ENCODE data around the gene IRAK2. TPM values are rescaled to one million over a fixed set of nuclear protein-coding genes. Genes with fewer than 3 reads are reported as not detected.

Gene IRAK2
- total RNA-seq, 1 experiment from 2014 or later = 5.0 TPM

DNA sequence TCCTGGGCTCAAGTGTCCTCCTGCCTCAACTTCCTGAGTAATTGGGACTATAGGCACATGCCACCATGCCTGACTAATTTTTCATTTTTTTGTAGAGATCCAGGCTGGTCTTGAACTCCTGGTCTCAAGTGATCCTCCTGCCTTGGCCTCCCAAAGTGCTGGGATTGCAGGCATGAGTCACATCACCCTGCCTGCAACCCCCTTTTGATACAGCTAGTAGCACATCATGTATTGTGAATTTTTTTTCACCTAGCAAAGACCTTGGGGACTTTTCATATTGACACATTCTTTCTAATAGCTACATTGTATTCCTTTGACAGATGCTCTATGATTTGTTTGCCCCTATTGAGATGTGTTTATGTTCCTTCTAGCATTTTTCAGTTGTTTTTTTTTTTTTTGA is 14.2 kb downstream of the IRAK2 start:
- Histone ChIP-seq H3K9me3 (no peaks in the 10 kb centered on the region), H3K36me3 (no peaks in the 10 kb centered on the region), H3K27me3 (no peaks in the 10 kb centered on the region), H3K4me3 (no peak overlapping the region)
- no peak for DNase-seq

DNA sequence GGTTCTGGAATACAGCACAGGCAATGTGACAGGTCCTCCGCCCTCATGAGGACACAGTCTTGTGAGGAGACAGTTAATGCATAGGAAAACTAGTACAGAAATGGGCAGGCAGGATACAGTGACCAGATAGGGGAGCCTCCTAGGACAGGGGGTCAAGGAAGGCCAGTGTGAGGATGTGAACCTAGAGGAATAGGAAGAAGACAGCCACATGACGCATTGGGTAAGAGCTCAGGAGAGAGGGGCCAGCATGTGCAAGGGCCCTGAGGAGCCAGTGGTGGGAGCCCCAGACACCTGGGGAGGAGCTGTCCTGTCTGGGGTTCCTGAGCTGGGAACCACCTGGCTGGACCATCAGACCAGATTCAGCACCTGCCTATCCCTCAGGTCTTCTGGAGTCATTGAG is 15.6 kb downstream of the IRAK2 start:
- no peak for DNase-seq
- Histone ChIP-seq H3K4me3 (no peak overlapping the region), H3K36me3 (no peaks in the 10 kb centered on the region)

DNA sequence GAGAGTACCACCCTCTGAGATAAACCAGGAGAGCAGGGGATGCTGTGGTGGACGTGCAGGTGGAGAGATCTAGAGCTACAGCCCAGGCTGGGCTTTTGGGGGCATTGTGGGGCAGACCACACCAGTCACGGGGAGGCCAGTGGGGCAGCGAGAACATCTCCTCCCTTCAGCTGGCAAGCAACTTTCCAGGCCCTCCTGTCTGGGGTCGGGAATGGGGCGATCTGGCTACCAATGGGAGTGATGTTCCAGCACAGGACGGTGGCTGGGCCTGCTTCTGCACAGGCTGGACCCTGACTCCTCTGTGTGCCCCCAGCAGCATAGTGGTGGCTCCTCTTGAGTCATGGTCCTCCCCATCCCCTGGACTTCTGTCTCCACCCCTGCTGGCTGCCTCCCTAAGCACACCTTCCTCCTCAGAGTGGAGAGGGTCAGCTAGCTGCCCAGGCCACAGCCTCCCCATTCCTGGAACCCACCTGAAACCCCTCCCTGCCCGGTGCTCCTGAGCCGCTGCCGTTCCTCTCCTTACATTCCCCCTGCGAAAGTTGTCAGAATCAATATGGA is 16.1 kb downstream of the IRAK2 start:
- H3K9me3 ChIP-seq = no peaks in the 10 kb centered on the region
- H3K27me3 ChIP-seq = no peaks in the 10 kb centered on the region
- H3K4me3 ChIP-seq = no peak overlapping the region
- H3K36me3 ChIP-seq = no peaks in the 10 kb centered on the region
- no peak for DNase-seq

More for the DNA sequence above, 15.6 kb downstream of the IRAK2 start:
- Histone ChIP-seq H3K9me3 (no peaks in the 10 kb centered on the region), H3K27me3 (no peaks in the 10 kb centered on the region)

DNA sequence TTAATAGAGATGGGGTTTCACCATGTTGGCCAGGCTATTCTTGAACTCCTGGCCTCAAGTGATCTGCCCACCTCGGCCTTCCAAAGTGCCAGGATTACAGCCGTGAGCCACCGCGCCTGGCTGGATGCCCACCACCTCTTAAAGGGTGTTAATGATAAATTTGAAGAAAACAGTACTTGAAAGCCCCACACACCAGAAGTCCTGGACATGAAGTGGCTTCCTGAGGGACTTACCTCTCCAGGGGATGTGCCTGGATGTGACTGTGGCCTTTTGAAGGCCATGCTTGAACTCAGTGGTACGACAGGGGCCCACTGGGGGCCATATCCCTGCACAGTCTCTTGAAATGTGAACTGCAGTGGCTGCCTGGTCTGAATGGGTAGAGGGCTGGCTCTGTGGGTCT is 18.2 kb downstream of the IRAK2 start:
- no peak for DNase-seq
- Histone ChIP-seq H3K4me3 (no peak overlapping the region), H3K9me3 (no peaks in the 10 kb centered on the region), H3K27me3 (no peaks in the 10 kb centered on the region), H3K36me3 (no peaks in the 10 kb centered on the region)

DNA sequence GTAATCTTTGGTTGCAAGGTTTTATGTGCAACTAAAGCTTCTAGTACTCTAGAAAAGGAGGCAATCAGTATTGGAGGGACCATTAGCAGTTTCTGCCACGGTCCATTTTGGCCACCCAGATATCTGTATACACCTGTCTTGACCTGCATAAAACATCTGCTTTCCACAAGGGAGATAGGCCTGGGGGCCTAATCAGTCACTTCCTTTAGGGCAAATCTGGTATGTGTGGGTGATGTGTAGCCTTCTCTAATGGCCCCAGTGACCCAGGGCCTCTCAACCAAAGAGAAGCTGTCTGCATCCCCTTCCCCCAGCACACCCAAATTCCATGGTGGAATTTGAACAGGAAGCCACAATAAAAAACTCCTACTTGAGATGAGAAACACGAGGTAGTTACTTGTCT is 19.5 kb downstream of the IRAK2 start:
- DNase-seq = no peak
- H3K36me3 ChIP-seq = no peaks in the 10 kb centered on the region
- no peak overlapping the region for H3K4me3 ChIP-seq

DNA sequence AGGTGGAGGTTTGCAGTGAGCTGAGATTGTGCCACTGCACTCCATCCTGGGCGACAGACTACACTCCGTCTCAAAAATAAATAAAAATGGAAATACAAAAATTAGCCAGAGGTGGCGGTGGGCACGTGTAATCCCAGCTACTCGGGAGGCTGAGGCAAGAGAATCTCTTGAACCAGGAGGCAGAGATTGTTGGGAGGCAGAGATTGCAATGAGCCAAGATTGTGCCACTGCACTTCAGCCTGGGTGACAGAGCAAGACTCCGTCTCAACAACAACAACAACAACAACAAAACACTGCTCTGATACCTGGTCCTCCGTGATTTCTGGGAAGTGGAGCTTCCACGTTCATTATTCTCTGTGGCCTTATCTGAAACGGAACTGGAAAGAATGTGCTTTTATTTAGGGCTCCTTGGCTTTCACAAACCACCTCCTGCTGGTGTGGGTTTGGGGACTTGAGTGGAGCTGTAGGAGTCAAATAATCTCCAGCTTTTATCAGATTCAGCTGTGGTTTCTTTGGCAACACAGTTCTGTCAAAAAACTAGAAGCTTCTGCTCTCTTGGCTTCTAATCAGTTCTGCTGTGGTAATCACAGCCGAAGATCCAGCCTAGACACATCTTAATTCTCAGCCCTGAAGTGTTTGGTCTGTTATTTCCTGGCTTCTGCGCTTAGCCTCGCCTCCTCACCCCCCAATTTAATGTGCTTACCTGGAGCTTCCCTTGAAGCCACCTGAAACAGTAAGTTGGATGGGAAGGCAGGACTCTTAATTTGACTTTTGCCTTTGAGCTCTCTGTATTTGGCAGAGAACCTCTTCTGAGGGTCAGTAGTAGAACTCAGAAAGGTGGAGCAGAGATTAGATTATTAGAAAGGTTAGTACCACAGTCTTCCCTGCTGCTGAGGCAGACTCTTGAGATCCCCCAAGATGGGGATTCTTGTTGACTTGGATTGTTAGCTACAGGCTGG is 21.4 kb downstream of the IRAK2 start:
- Histone ChIP-seq H3K27me3 (no peaks in the 10 kb centered on the region), H3K4me3 (no peak overlapping the region), H3K36me3 (no peaks in the 10 kb centered on the region), H3K9me3 (no peaks in the 10 kb centered on the region)
- no peak for DNase-seq

More for the DNA sequence above, 19.5 kb downstream of the IRAK2 start:
- Histone ChIP-seq H3K27me3 (no peaks in the 10 kb centered on the region), H3K9me3 (no peaks in the 10 kb centered on the region)

DNA sequence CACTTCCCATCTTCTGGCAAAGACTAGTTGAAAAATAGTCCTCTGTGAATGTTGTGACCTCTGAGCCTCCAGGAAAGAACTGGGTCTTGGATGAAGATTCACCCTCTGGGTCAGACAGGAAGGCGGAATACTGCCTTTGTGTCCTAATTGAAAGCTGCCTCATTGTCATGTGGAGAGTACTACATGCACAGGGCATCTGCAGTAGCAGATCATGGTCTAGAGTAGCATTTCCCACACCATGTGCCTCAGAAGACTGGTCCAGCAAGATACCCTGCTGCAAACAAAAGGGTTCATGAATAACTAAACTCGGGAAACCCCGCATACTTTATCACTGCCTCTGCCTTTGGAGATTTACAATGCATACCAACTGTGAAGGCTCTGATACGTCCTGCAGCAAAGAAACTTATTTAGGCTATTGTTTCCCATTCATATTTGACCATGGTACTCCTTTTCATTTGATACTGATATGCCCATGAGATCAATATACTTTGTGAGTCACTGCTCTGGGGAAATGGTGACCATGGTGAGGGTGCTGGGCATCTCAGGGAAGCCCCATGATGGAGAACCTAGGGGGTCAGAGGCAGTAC is 22.7 kb downstream of the IRAK2 start:
- no peaks in the 10 kb centered on the region for H3K27me3 ChIP-seq
- no peaks in the 10 kb centered on the region for H3K36me3 ChIP-seq
- DNase-seq = no peak
- H3K4me3 ChIP-seq = no peak overlapping the region
- no peaks in the 10 kb centered on the region for H3K9me3 ChIP-seq

DNA sequence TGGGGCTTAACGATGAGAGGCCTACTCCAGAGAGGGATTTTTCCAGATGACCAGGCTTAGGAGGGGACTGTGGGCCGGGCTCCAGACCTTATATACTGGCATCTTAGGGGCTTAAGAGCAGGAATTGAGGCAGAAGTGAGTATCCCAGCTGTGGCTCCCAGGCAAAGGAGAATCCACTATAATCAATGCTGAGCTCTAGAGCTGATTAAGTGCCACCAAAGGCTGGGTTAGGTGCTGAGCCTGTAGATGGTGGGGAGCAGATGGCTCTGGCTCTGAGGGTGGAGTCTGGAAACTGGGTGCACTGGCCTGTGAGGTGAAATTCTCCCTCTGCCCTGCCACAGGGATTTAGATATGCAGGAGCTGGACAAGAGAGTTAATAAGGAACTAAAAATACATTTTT is 23.2 kb downstream of the IRAK2 start:
- H3K9me3 ChIP-seq = no peaks in the 10 kb centered on the region
- H3K27me3 ChIP-seq = no peaks in the 10 kb centered on the region

DNA sequence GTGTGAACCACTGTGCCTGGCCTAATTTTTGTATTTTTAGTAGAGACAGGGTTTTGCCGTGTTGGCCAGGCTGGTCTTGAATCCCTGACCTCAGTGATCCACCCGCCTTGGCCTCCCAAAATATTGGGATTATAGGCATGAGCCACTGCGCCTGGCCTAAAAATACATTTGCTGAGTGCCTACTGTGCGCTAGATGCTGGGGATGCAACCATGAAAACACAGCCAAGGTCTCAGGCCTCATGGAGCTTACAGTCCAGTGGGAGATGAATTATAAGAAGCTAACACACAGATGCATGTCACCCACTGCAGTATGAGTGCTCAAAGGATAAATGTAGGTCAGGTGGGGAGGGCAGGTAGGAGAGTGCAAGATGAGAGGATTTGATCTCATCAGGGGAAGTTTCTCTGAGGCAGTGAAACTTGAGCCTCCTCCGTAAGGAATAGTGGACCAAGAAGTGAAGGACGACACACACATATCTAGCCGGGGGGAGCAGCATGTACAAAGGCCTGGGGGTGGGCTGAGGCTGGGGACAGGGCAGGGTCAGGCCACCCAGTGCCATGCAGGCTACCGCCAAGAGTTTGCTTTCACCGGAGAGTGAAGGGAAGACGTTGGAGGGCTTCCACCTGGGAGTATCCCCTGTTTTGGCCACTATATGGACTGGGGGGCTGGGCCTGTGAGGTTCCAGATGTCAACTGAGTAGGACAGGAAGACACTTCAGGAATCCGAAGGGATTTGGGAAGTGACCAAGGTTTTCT is 24.3 kb downstream of the IRAK2 start:
- Histone ChIP-seq H3K27me3 (no peaks in the 10 kb centered on the region), H3K36me3 (no peaks in the 10 kb centered on the region), H3K9me3 (no peaks in the 10 kb centered on the region), H3K4me3 (no peak overlapping the region)
- no peak for DNase-seq

More for the DNA sequence above, 23.2 kb downstream of the IRAK2 start:
- H3K4me3 ChIP-seq = no peak overlapping the region
- DNase-seq = no peak
- no peaks in the 10 kb centered on the region for H3K36me3 ChIP-seq

DNA sequence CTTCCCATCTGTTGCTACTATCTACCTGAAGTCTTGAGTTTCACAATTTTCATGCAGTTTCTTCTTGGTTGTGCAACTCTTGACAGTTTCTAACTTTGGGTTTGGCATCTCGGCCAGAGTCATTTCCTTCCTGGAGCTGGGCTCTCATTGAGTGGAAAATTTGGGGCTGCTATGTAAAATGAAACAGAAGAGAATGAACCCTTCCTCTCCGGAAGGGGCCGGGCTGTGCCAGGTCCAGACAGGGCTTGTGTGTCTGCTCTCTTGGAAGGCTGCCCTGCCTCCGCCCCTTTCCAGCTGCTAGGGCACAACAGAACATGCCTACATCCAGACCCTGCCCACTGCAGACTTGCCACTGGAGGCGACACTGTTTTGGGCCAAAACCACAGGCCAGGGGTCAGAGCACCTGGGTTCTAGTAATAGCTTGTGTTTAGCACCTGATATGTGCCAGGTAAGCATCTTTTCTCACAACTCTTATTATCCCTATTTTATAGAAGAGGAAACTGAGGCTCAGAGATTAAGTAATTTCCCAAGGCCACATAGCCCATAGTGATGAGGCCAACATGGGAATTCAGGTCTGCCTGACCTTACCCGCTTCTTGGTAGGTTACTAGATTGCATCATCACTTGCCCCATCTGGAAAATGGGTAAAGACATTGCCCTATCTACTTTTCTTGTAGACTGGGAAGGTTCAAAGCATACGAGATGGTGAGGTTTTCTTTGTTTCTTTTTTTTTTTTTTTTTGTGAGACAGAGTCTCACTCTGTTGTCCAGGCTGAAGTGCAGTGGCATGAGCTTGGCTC is 25.0 kb downstream of the IRAK2 start:
- DNase-seq = peak; percentile 91
- Histone ChIP-seq H3K27me3 (no peaks in the 10 kb centered on the region), H3K4me3 (no peak overlapping the region), H3K36me3 (no peaks in the 10 kb centered on the region), H3K9me3 (no peaks in the 10 kb centered on the region)

DNA sequence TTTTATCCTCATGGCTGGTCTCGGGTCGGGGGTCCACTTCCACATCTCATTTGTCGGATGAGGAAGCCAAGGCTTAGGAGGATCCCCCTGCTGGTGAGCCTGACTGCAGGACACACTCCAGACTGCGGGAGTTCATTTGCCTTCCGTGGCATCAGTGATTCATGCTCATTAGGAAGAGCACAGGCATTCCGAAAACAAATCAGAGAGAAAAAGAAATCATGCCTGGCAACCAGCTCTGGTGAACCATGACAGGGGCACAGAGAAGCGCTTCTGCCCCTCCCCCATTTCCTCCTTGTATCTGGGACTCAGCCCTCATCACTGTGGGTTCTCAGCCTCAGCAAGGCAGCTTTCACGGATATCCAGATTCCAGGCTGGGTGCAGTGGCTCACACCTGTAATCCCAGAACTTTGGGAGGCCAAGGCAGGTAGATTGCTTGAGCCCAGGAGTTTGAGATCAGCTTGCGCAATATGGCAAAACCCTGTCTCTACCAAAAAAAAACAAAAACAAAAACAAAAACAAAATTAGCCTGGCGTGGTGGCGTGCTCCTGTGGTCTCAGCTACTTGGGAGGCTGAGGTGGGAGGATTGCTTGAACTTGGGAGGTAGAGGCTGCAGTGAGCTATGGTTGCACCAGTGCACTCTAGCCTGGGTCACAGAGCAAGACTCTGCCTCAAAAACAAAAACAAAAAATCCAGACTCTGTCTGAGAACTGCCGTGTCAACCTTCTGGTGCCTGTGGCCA is 28.4 kb downstream of the IRAK2 start:
- H3K36me3 ChIP-seq = no peaks in the 10 kb centered on the region
- H3K27me3 ChIP-seq = no peaks in the 10 kb centered on the region

DNA sequence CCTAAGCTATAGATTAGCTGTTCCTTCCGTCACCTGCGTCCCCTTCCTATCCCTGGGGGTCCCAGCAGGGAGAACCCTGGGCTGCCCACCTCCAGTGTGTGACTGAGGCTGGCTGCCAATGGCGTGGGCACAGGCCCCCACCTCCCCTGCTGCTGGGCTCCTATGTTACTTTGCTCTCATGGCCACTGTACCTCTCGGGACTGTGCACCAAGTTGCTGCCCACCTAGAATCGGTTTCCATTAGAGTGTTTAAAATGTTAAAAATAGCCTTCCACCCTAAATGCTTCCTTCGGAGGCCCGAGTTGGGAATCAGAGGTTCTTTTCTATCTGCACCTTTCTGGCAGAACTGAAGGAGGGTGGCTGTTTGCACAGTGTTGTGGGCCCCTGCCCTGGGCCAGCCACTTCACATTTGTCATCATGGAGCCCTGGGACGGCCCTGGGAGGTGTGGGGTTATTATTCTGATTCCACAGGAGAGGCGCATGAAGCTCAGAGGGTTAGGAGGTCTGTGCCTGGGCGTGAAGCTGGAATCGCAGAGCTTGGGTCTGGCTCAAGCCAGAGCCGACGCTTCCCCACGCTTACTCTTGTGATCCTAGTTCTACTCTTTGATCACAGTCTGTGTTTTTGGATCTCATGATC is 29.1 kb downstream of the IRAK2 start:
- no peak for DNase-seq
- no peaks in the 10 kb centered on the region for H3K9me3 ChIP-seq

More for the DNA sequence above, 28.4 kb downstream of the IRAK2 start:
- peak; percentile 80 for DNase-seq
- Histone ChIP-seq H3K9me3 (no peaks in the 10 kb centered on the region), H3K4me3 (no peak overlapping the region)

DNA sequence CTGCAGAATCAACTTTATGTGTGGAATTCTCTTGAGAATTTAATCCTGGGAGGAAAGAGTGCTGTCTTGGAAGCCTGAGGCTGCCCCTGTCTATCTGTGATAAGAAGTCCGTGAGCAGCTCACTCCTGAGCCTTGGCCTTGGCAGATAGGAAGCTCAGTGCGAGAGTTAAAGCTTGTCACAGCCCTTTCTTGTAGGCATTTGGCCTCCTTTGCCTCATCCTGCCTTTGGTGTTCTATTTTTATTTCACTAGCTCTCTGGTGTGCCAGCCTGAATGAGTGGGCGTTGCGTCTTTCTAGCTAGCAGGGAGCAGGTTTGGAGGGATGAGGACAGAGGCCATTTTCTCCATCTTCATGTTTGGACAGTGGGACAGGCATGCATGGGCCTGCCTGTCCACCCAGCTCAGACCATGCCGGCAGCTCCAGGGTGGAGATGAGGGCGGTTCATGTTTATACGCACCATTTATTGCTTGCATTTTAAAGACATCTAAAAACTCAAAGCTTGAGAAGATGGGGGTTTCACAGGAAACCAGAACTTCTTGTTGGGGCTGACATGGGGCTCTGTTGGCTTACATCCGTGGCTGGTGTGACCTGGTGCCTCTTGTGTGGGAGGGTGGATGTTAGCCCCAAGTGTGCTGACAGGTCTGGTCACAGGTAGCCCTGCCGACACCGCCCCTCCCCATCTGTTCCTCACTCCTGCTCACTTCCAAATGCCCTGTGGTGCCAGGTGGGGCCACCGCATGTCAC is 29.8 kb downstream of the IRAK2 start:
- no peaks in the 10 kb centered on the region for H3K36me3 ChIP-seq

More for the DNA sequence above, 29.1 kb downstream of the IRAK2 start:
- H3K36me3 ChIP-seq = no peaks in the 10 kb centered on the region
- H3K27me3 ChIP-seq = no peaks in the 10 kb centered on the region
- H3K4me3 ChIP-seq = no peak overlapping the region

DNA sequence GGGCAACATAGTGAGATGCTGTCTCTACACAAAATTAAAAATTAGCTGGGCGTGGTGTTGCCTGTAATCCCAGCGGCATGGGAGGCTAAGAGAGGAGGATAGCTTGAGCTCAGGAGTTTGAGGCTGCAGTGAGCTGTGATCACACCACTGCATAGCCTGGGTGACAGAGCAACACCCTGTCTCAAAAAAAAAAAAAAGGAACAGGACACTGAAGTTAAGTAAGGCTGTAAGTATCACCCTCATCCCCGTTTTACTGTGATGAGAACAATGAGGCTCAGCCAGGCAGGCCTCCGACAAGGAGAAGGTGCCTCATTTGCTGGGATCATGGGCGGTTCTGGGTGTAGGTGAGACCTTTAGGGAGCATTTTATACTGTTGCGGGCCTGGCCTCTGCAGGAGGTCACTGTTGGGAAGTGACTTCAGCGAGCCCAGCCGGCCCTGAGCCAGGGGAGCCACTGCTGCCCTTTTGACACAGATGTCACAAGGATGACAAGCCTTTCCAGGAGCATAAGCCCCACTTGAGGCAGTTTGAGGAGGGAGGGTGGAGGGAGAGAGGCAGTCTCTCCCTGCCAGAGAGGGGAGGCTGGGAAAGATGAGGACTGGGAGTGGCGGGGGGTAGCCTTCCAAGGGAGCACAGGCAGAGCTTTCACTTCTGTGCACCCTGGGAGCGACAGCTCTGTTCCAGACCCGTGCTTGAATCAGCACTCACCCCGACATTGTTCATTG is 30.8 kb downstream of the IRAK2 start:
- Histone ChIP-seq H3K36me3 (no peaks in the 10 kb centered on the region; the same call in 1 of the 2 replicates), H3K9me3 (no peaks in the 10 kb centered on the region), H3K4me3 (no peak overlapping the region), H3K27me3 (no peaks in the 10 kb centered on the region)
- no peak for DNase-seq

More for the DNA sequence above, 29.8 kb downstream of the IRAK2 start:
- Histone ChIP-seq H3K9me3 (no peaks in the 10 kb centered on the region), H3K4me3 (no peak overlapping the region), H3K27me3 (no peaks in the 10 kb centered on the region)
- DNase-seq = peak; percentile 45

Data from MG63 (cell line).